Mucosa of descending colon (tissue), 3 donors: ENCODE results near the gene PDILT. TPM values are rescaled to one million over a fixed set of nuclear protein-coding genes. Genes with fewer than 3 reads are reported as not detected.

Source experiments
- ATAC-seq: fragments of 200-7000 bp; cut with Tn5 transposase; one replicate; pipeline ENCODE4 v1.9.1; 2020; ENCODE audit warnings: mild to moderate bottlenecking, moderate library complexity
- DNase-seq, 3 donors: peaks; one replicate each; pipeline ENCODE4 v3.0.0-alpha.2; 2020
- H3K36me3 ChIP-seq: fragments of 200-600 bp; one replicate; pipeline ENCODE4 v1.8.0; 2021; ENCODE audit warnings: low read depth, mild to moderate bottlenecking
- H3K4me1 ChIP-seq: fragments of 200-600 bp; one replicate; pipeline ENCODE4 v1.8.0; 2021; ENCODE audit warnings: low read depth, mild to moderate bottlenecking
- H3K4me3 ChIP-seq: fragments of 200-600 bp; one replicate; pipeline ENCODE4 v1.8.0; 2021; ENCODE audit warnings: mild to moderate bottlenecking
- H3K9me3 ChIP-seq: fragments of 200-600 bp; one replicate; pipeline ENCODE4 v1.8.0; 2021; ENCODE audit warnings: mild to moderate bottlenecking
- intact Hi-C, 2 donors: fragments of 100-400 bp; cut with DNase I in 1 of 2; cut with micrococcal nuclease in 1 of 2; formaldehyde crosslinking; loops; one replicate each; pipeline versions ENCODE4 v1.11.0 to v1.11.1; 2022; cut with DNase I, micrococcal nuclease
- total RNA-seq, 3 donors: library from RNA; stranded (reverse); fragmentation: NEBNext Ultra II Directional in 2 of 3; extraction: Animal tissue kit (Norgen Biotek cat#: 25700) in 2 of 3; gene quantifications; one replicate each; pipeline versions ENCODE4 v1.2.1 to v1.2.4, GENCODE V29; 2021 to 2023
- TF ChIP-seq, protein P1 (sequence below): fragments of 200-600 bp; IDR thresholded peaks from one replicate; pipeline ENCODE4 v1.8.0; 2022; ENCODE audit warnings: antibody characterized with exemption, mild to moderate bottlenecking
- donor health status: DM: no; HTN: no; CAD: no; lungs with moderate emphysema.
- donor health status: DM: no; HTN: no; CAD: no.
- donor health status: DM: no; HTN: yes; CAD: no.

The PDILT gene
- total RNA-seq, 3 donors from 2014 or later, result not detected

DNA sequence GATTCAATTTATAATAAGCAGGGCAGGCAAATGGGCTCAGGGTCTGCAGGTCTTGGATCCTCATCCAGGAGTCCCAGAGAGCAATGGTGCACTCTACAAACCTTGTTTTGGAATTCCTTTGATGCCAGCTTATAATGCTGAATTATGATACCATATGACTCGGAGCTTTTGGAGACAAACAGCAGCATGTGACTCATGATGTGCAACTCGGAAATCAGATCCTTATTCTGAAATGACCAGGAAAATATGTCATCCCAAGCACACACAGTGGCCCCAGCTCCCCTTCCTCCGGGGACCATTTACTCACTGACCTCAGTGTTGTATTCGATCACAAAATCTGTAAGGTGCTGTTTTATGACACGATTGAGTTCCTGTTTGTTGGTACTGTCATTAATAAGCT lies 31.8 kb downstream of the PDILT start:
- H3K4me1 ChIP-seq, result no peaks in the 10 kb centered on the region
- H3K4me3 ChIP-seq, result no peak overlapping the region
- no peaks in the 10 kb centered on the region for H3K9me3 ChIP-seq
- DNase-seq, result no peak
- no peaks in the 10 kb centered on the region for H3K36me3 ChIP-seq
- ATAC-seq, result no peak
- TF ChIP-seq, protein P1, sequence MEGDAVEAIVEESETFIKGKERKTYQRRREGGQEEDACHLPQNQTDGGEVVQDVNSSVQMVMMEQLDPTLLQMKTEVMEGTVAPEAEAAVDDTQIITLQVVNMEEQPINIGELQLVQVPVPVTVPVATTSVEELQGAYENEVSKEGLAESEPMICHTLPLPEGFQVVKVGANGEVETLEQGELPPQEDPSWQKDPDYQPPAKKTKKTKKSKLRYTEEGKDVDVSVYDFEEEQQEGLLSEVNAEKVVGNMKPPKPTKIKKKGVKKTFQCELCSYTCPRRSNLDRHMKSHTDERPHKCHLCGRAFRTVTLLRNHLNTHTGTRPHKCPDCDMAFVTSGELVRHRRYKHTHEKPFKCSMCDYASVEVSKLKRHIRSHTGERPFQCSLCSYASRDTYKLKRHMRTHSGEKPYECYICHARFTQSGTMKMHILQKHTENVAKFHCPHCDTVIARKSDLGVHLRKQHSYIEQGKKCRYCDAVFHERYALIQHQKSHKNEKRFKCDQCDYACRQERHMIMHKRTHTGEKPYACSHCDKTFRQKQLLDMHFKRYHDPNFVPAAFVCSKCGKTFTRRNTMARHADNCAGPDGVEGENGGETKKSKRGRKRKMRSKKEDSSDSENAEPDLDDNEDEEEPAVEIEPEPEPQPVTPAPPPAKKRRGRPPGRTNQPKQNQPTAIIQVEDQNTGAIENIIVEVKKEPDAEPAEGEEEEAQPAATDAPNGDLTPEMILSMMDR, result no peak
- intact Hi-C loops, result no loop called here

DNA sequence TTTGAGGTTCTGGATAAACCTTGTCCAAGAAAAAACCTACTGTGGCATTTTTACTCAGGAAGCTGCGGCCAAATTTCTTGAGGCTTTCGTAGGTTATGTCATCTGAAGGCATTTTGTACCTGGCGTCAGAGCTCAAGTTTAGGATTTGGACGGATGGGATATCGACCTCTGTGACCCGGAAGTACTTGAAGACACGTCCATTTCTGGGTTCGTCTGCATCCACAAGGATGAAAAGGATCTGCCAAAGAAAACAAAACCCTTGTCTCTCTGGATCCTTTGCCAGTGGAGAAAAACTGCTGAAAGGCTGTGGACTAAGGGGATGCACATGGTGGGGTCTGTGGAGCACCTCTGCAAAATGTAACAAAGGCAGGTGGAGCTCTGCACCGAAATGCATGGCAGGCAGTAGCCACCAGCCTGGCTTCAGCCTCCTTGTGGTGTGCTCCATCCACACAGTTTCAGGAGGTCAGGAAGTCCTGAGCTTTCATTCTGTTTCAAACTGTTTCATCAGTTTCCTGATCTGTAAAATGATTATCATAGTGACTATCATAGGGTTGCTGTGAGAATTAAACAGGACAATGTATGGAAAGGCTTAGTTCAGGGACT lies 35.0 kb downstream of the PDILT start:
- Histone ChIP-seq H3K36me3 (no peaks in the 10 kb centered on the region), H3K4me3 (no peak overlapping the region), H3K4me1 (no peaks in the 10 kb centered on the region), H3K9me3 (no peaks in the 10 kb centered on the region)
- TF ChIP-seq, protein P1, result no peak
- no peak for DNase-seq
- intact Hi-C loops, result no loop called here
- ATAC-seq, result no peak

DNA sequence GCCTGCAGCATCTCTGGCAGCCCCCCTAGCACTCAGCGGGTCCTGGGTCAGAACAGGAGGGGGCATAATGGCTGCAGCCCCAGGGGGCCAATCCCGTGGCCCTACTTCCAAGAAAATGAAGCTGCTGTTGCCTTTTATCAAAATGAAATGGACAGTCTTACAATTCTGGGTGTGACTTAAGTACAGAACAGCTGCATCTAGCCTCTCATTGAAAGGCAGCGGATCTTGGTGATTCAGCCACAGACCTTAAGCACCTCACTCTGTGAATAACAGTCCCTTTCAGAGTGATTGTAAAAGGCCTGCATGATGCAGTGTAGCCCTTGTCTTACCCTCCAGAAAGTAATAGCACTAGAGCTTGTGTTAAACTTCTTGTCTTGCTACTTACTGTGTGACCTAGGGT lies 40.5 kb downstream of the PDILT start:
- ATAC-seq (no peak), DNase-seq (no peak)
- Histone ChIP-seq H3K36me3 (no peaks in the 10 kb centered on the region), H3K9me3 (no peaks in the 10 kb centered on the region), H3K4me1 (no peaks in the 10 kb centered on the region), H3K4me3 (no peak overlapping the region)
- intact Hi-C loops, result no loop called here
- TF ChIP-seq, protein P1, result no peak

DNA sequence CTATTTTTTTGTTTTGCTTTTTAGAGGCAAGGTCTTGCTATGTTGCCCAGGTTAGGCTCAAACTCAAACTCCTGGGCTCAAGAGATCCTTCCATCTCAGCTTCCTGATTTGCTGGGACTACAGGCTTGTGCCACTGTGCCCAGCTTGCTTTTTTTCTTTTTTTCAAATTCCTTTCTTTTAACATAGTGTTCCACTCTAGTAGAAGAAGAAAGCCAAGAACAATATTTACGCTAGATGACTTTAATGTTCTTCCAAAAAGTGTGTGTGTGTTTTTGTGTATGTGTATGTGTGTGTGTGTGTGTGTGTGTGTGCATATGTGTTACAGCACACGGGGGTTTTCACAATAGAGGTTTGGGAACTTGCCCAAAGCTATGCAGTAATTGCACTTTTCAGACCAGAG lies 41.3 kb downstream of the PDILT start:
- H3K9me3 ChIP-seq, result no peaks in the 10 kb centered on the region
- TF ChIP-seq, protein P1, result no peak
- no peak for ATAC-seq
- DNase-seq, result no peak
- H3K4me3 ChIP-seq, result no peak overlapping the region
- H3K4me1 ChIP-seq, result no peaks in the 10 kb centered on the region
- intact Hi-C loops, result no loop called here
- no peaks in the 10 kb centered on the region for H3K36me3 ChIP-seq

DNA sequence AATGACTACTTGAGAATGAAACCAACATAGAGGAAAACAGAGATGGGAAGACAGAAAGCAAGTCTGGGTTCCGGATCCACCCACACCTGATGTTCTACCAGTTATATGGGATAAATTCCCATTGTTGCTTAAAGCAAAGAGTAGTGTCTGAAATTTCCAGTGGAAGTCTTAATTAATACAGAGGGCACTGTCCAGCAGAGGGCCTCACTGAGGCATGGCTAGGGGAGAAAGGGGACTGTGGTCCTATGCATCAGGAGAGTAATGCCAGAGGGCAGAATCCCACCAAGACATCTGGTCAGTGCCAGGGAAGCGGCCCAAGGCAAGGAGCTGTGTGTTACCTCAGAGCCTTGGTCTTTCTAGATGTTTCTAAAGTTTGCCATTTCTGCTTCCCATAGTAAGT lies 44.5 kb downstream of the PDILT start:
- DNase-seq (no peak), ATAC-seq (no peak)
- no peaks in the 10 kb centered on the region for H3K9me3 ChIP-seq
- H3K4me1 ChIP-seq, result no peaks in the 10 kb centered on the region
- H3K36me3 ChIP-seq, result no peaks in the 10 kb centered on the region
- no peak overlapping the region for H3K4me3 ChIP-seq
- TF ChIP-seq, protein P1, result no peak
- intact Hi-C loops, result no loop called here
